Measurements from ENCODE around the gene AMBP. TPM values are rescaled to one million over a fixed set of nuclear protein-coding genes. Genes with fewer than 3 reads are reported as not detected.

AMBP gene
- polyA plus RNA-seq, 2 of the 4 experiments (the other 2 are of a cell fraction): 6.1 to 9.4 TPM

GRCh38 chr9:114016101-114016500, 62.0 kb downstream of the AMBP start:
- no peaks in the 10 kb centered on the region for H3K4me1 ChIP-seq
- ChIA-PET CTCF (no interaction called here), POLR2A (no interaction called here)
- WGBS (ENCODE audit: missing lambda C conversion rate): 87% methylated on average over 6 of the region's 6 CpGs
- H3K27ac ChIP-seq: no peak overlapping the region
- ATAC-seq: no peak
- H3K4me2 ChIP-seq: no peak overlapping the region
- 0 out of 3 replicates have a peak, but pooled peaks cover 2% of the 10 kb centered on the region for H3K9me3 ChIP-seq
- H3K4me3 ChIP-seq: no peak overlapping the region
- FAIRE-seq: no peak
- no peak for DNase-seq (ENCODE audit: low read depth in 1 of 2, low spot score in 1 of 2)
- TF ChIP-seq ZC3H11A (IDR thresholded peaks at IDR 0.05) (no peak), HES2 (IDR thresholded peaks at IDR 0.05) (no peak), ATOH8 (CRISPR knock-in tag; IDR thresholded peaks at IDR 0.05; ENCODE audit: low read depth) (no peak)

GRCh38 chr9:114015607-114016006, 62.5 kb downstream of the AMBP start:
- no peak for ATAC-seq
- Histone ChIP-seq H3K4me2 (no peak overlapping the region), H3K9me3 (0 out of 3 replicates have a peak, but pooled peaks cover 2% of the 10 kb centered on the region), H3K27ac (no peak overlapping the region), H3K4me3 (no peak overlapping the region), H3K4me1 (no peaks in the 10 kb centered on the region)
- TF ChIP-seq REST (IDR thresholded peaks at IDR 0.05) (no peak), GATA3 (IDR thresholded peaks at IDR 0.05; ENCODE audit: borderline replicate concordance) (no peak), MYC (IDR thresholded peaks at IDR 0.05; ENCODE audit: borderline replicate concordance, low read length) (no peak), MAX (IDR thresholded peaks at IDR 0.05) (no peak), CEBPB (IDR thresholded peaks at IDR 0.05) (no peak), E2F6 (IDR thresholded peaks at IDR 0.05; ENCODE audit: borderline replicate concordance, low read depth) (no peak)
- DNase-seq (ENCODE audit: low read depth in 1 of 2, low spot score in 1 of 2): no peak
- FAIRE-seq: no peak
- ChIA-PET POLR2A (no interaction called here), CTCF (no interaction called here)
- WGBS (ENCODE audit: missing lambda C conversion rate): 92% methylated on average over 2 of the region's 2 CpGs

GRCh38 chr9:114014044-114014443, 64.1 kb downstream of the AMBP start:
- ChIA-PET CTCF (interaction anchor here (0.9 kb wide), 1 partner anchor 13 kb away, joined by 4 read pairs; no protein-coding TSS in a partner anchor), POLR2A (no interaction called here)
- no peak for ATAC-seq

More at GRCh38 chr9:114014044-114014443, 64.1 kb downstream of the AMBP start:
- Histone ChIP-seq H3K4me3 (no peak overlapping the region), H3K27ac (no peak overlapping the region), H3K4me2 (no peak overlapping the region), H3K4me1 (no peaks in the 10 kb centered on the region), H3K9me3 (no peaks in the 10 kb centered on the region)
- DNase-seq (ENCODE audit: low read depth in 1 of 2, low spot score in 1 of 2): no peak
- no peak for TF ChIP-seq SREBF2 (IDR thresholded peaks at IDR 0.05)
- TF ChIP-seq HOXB5 (CRISPR knock-in tag; IDR thresholded peaks at IDR 0.05): no peak
- TF ChIP-seq CHD4 (IDR thresholded peaks at IDR 0.05; ENCODE audit: borderline replicate concordance): no peak
- no peak for TF ChIP-seq TP53 (CRISPR knock-in tag; IDR thresholded peaks at IDR 0.05)
- no peak for TF ChIP-seq POLR2AphosphoS2 (conservative IDR thresholded peaks at IDR 0.05; ENCODE audit: low read length)
- no peak for TF ChIP-seq RNF2 (IDR thresholded peaks at IDR 0.05; ENCODE audit: borderline replicate concordance, low read depth)
- no peak for TF ChIP-seq NPAS2 (CRISPR knock-in tag; IDR thresholded peaks at IDR 0.05; ENCODE audit: borderline replicate concordance)
- TF ChIP-seq EHMT2 (IDR thresholded peaks at IDR 0.05; ENCODE audit: low read depth): no peak
- TF ChIP-seq ZFP36 (IDR thresholded peaks at IDR 0.05; ENCODE audit: borderline replicate concordance, partially characterized antibody): no peak
- TF ChIP-seq JUN (IDR thresholded peaks at IDR 0.05): no peak
- TF ChIP-seq ZSCAN20 (CRISPR knock-in tag; IDR thresholded peaks at IDR 0.05): no peak
- no peak for TF ChIP-seq MAX (IDR thresholded peaks at IDR 0.05)
- TF ChIP-seq ELK1 (IDR thresholded peaks at IDR 0.05; ENCODE audit: low read depth, low read length): no peak
- TF ChIP-seq BCL3 (IDR thresholded peaks at IDR 0.05): no peak
- no peak for TF ChIP-seq KDM5A (IDR thresholded peaks at IDR 0.05)
- no peak for TF ChIP-seq EP300 (IDR thresholded peaks at IDR 0.05)
- no peak for TF ChIP-seq RCOR1 (IDR thresholded peaks at IDR 0.05; ENCODE audit: low read depth, low read length)
- TF ChIP-seq JUNB (IDR thresholded peaks at IDR 0.05): no peak
- TF ChIP-seq PHF8 (IDR thresholded peaks at IDR 0.05; ENCODE audit: borderline replicate concordance, low read depth): no peak
- TF ChIP-seq EHF (CRISPR knock-in tag; IDR thresholded peaks at IDR 0.05): no peak
- FAIRE-seq: no peak

All from A549 (cell line).